HG03521 (cell line): Measurements from ENCODE around the gene BTAF1.
"Not testable (repeated sequence)": the region's sequence is repeated elsewhere in the genome, so short reads cannot be mapped to it uniquely, and the experiment has no call there.

Experiments used
- ATAC-seq: cut with Tn5 transposase; IDR thresholded peaks from one replicate; pipeline ENCODE4 v1.9.1; 2021; ENCODE audit warnings: mild to moderate bottlenecking, moderate library complexity; ENCODE audit not compliant: unreplicated experiment

The BTAF1 gene

DNA sequence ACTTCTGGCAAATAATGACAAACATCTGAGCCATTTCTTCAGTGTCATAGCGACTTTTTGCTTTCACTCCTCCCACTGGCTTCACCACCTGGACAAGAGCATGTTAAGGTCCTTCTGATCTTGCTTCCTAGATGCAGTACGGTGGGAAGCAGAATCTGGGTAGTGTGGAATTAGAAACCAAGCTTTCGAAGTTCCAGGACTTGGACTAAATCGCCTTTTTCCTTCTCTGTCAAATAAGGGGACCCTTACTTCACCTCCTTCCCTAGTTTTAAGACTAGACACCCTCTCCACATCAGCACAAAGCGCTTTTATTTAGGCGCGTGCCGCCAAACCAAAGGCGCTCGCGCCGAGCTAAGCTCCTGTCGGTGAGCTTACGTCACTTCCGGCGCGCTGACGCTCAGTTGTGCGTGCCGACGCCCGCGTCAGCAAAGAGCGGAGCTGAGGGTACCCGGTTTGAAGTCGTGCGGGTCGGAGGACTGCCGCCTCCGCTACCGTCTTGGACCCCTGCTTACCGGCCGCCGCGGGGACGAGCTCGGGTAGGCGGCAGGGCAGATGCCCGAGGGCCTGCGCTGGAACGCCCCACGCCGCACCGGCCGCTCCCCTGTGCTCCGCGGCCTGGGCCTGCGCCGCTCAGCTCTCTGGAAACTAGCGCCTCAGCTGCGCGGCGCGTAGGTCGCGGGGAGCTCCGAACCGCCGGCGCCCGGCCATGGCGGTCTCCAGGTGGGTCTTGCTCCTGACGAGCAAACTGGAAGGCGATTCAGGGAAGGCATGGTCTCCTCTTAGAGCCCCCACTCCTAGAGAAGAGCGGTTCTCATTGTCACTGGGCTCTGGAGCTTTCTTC is at the start of gene BTAF1:
TSS of gene BTAF1 (plus strand) at position 400 of the 841 bp plus-strand sequence. CDS start at position 707, 307 bp downstream.
- ATAC-seq: peak; percentile 96

DNA sequence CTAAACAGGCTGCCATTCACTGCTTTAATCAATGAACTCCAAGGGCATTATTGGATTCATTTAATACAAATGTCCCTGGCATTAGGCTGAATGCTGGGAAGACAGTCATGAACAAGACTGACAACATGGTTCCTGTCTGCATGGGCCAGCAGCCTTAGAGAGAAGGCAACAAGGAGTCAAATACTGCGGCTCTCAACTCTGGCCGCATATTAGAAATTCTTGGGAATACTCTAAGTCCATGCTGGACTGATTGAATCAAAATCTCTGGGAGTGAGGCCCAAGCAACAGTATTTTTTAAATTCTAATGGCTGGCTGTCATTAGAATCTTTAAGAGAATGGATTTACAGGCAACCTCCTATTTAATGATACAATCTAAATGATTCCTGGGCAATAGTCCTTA is 48.4 kb upstream of the BTAF1 start:
- no peak for ATAC-seq

DNA sequence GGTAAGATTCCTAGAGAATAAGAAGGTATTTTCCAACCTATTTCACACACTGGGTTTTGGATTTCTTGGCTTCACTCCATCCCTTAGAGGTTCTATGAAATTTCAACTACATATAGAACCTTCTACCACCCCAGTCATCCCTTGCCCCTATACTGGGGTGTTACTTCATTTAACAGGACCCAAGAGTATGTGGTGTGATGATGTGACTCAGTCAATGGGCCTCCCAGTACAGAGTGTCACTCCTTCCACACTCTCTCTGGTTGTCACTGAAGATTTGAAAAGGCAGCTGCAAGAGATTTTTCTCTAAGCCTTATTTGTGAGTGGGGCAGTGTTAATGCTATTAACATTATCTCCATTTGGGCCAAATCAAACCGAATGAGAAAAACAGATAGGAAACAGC is 47.8 kb upstream of the BTAF1 start:
- no peak for ATAC-seq

DNA sequence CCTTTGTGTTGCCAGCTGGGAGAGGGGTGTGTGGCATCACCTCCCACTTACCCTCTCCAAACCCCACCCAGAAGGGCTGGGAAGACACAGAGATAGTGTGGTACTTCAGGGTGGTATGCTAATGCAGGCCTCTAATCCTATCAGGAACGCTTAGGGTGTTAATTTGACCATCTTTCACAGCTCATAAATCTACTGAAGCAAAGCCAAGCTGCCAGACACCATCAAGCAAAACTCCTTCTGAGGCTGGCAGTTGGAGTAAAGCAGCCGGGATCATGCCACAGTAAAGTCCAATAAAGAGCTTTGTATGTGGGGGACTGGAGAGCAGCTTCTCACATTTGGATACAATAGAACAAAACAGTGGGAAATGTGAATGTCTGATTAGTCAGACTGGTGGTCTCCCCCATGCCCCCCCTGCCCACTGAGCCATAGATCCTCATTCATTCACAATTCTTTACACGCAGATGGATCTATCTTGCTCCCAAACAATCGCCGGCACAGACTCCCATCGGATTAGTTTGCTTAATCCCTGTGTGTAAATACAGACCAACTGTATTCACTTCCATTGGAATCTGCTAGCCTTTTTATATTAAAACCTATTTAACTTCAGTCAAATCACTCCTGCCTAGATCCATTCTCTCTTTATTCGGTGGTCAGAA is 43.9 kb upstream of the BTAF1 start:
- ATAC-seq: no peak

DNA sequence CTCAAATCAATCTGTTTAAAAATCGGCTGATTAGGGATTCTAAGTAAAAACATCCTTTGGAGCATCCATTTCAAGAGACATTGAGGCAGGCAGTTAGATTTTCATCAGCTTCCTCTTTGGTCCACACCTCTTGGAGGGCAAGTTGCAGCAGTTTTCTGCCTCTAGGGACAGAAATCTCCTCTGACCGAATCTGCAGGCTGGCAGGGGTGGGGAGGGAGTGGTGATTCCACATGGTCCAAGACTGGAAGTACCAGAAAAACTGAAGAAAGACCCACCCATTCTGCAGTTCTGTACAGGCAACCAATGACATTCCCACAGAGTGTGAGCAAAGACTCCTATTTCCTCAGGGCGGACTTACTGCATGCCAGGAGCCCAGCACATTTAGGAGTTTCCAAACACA is 43.3 kb upstream of the BTAF1 start:
- ATAC-seq: no peak

DNA sequence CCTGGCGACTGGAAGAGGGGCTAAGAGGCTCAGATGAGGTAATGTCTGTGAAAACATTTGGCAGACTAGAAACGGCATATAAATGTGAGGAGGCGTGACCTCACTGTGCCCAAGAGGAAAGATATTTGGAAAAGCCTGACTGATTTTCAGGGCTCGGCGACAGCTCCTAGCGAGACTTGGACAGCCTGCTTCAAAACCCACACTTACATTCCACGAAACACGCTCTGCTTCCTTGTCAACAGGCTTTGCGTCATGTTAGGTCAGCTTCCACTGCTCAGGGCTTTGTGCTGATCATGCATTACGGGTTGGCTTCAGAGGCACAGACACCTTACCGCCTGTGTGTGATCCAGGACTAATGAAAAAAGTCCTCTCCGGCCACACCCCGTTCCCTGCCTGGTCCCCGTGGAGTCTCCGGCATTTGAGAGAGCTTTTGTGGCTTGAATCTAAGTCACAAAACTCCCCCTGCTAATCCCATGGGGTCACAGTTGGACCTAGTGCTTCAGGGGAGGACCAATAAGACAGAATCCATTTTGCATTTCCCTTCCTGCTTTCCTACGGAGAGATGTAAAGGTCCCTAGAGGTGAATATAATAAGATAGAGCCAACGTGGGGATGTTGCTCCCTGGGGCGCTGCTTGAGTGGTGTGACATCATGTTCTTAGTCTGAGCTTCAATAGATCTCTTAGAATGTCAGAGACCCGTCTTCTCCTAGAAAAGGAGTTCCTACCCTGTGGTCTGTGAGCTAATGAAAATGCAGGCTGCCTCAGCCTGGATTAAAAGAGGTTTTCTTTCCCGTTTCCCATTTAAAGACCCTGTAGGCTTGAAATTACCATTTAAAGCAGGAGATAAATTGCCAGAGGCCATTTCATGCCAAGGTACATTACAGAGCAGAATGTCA is 39.8 kb upstream of the BTAF1 start:
- ATAC-seq: no peak

DNA sequence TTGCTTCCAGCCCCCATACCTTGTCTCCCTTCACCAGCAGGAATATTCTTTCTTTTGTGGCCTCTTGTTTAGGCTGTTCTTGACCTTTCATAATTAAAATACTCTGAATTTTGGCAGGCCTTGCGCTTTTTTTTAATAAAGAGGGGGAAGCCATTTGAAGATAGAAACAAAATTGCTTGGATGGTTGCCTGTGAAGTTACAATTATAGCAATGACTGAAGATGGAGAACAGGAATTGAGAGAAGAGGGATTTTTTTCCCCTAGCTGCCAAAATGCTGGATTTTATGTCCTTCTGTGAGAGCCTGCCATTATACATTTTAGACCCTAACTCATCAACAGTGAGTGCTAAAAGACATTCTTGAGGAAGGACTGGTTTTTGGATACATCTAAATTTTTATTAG is 39.0 kb upstream of the BTAF1 start:
- no peak for ATAC-seq

DNA sequence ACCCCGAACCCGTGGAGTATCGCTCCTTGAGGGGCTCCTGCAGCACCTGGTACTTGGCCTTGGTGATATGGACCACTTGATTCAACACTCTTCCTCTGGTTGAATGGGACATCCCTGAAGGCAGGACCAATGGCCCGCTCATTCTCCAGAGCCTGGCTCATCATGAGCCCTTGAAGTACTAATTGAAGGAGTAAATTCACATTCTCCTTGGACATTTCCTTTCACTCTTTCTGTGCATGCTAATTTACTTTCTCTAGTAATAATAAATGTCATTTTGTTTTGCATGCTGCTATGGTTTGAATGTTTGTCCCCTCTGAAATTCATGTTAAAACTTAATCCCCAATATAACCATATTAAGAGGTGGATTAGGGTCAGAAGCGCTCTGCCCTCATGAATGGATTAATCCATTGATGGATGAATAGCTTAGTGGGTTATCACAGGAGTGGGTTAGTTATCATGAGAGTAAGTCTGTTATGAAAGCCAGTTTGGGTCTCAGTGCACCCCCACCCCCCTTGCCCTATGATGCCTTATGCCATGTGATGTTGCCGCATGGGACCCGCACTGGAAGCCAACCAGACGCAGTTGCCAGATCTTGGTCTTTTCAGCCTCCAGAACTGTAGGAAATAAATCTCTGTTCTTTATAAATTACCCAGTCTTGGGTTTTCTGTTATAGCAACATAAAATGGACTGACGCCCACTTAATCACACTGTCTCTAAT is 38.0 kb upstream of the BTAF1 start:
- ATAC-seq: no peak

DNA sequence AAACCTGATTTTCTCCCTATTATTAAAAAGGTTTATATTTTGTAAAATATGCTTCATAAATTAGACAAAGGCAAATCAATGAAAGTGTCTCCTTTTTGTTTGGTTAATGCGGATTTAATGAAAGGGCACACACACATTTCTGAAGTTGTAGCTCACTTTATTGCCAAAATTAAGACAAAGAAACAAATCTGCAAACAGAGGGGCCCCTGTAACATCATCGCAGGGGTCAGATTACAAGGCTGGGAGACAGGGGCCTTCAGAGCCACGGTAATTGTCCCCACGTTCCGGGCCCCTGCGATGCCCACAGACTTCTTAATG is 36.7 kb upstream of the BTAF1 start:
- ATAC-seq: no peak

DNA sequence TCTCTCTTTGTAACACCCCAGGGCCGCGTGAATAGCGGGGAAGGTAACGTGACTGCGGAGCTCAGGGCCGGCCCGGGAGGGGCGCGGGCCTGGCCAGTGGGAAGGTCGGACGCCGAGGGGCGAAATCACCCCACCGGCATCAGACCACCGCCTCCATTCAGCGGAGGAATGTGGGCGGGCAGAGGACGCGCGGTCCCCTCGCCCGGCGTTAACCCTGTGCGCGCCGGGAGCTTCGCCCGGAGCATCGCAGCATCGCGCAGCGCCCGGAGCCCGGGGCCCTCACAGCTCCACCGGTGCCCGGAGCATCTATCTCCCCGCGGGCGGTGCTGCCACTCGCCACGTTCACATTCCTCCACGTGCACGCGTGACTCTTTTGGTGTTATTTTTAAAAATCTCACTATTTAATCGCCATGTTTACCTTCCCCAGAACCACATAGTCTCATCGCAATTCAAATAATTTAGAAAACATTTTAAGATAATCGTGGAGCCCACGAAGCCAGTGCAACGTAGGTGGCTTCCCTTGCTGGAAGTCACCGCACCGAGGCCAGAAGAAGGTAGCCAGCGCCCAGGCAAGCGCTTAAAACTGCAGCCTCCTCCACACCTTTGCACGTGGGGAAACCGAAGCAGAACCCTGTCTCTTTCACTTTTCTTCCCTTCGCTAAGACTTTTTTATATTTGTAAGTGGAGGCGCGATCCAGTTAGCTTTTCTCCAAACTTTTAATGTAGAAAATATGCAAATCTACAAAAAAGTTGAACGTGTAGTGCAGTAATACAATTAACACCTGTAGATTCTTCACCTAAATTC is 36.1 kb upstream of the BTAF1 start:
- ATAC-seq: no peak

DNA sequence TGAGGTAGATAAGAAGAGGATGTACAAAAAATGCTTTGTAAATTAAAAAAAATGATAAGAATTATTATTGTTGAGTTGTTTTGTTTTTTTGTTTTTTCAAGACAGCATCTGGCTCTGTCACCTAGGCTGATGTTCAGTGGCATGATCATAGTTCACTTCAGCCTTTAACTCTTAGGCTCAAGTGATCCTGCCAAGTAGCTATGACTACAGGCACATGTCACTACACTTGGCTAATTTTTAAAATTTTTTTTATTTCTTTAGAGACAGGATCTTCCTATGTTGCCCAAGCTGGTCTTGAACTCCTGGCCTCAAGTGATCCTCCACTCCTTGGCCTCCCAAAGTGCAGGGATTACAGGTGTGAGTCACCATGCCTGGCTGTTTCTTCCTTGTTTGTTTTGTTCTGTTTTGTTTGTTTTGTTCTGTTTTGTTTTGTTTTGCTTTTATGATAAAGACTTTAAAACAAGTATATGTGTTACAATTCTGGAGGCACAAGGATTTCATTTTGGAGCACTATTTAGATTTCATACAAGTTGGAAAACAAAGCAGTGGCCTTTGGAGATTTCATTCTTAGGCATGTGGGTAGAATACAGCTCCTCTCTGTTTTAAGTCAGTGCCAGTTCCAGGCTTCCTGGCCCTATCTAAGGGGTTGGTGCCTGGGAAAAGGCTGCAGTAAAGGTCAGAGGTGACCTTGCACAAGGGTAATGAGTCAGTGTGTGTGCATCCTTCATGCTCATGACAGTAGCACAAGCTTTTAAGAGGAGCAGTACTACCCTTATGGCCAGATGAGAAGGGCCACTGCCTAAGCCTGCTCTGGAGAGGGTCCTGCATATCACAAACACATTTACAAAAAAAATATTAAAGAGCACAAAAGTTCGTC is 32.2 kb upstream of the BTAF1 start:
- ATAC-seq: no peak

DNA sequence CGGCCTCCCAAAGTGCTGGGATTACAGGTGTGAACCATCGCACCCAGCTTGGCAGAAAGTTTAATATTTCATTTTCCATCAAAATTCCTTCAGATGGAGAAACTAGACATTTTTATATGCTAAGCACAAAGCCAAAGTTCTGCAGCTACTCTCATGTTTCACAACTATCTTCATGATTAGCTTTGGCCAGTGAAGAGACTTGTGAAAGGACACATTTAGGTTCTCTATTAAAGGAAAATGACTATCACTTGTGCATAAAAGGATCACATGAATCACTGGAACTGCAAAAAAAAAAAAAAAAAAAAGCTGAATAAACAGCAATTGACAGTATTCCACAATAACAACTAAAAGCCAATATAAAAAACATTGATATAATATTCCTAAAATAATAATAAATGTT is 30.5 kb upstream of the BTAF1 start:
- ATAC-seq: no peak

DNA sequence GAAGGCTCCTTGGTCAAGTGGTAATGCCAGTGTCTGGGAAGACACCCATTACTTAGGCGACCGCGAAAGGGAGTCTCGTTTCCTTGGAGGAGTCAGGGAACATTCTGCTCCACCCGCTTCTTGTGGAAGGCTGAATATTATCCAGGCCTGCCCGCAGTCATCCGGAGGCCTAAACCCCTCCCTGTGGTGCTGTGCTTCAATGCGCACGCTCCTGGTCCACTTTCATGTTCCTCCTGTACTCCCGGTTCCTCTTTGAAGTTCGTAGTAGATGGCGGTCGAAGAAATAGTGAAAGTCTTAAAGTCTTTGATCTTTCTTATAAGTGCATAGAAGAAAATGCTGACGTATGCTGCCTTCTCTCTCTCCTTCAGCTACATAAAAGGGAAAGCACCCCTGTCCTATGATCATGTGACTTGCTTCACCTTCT is 29.3 kb upstream of the BTAF1 start:
- not testable (repeated sequence) for ATAC-seq

DNA sequence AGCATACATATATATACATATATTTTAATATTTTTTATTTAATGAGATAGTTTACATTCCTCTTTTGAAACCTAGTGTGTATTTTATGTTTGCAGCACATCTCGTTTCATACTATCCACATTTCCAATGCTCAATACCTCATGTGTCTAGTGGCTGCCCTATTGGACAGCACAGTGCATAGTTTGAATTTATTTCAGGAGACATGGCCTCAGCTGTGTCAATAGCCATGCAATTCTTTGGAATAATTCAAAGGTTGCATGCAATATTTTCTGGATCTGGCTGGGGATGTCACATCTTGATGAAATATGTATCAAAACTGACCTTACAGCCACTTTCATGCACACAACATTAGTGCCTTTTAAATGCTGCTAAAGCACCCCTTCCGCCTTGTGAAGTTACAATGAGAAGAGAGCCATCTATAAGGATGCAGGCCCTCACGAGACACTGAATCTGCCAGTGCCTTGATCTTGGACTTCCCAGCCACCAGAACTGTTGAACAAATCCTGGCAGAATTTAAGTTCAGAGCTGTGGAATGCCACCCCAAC is 27.3 kb upstream of the BTAF1 start:
- ATAC-seq: no peak

DNA sequence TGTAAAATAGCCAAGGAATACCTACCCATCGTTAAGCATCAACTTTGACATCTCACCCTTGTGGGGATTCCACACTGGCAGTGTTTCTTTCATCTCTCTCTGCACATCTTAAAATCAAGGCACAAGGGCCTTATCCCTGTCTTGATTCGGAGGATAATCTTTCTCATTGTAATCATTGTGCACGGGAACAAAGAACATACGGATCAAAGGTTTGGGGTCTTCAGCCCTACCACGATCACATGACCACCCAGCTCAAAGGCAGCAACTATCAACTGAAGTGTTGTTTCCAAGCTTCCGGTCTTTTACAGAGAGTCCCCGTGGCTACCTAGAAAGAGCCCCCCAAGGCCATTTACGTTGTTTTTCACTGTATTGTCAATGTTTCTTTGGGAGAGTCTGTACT is 26.1 kb upstream of the BTAF1 start:
- ATAC-seq: no peak

DNA sequence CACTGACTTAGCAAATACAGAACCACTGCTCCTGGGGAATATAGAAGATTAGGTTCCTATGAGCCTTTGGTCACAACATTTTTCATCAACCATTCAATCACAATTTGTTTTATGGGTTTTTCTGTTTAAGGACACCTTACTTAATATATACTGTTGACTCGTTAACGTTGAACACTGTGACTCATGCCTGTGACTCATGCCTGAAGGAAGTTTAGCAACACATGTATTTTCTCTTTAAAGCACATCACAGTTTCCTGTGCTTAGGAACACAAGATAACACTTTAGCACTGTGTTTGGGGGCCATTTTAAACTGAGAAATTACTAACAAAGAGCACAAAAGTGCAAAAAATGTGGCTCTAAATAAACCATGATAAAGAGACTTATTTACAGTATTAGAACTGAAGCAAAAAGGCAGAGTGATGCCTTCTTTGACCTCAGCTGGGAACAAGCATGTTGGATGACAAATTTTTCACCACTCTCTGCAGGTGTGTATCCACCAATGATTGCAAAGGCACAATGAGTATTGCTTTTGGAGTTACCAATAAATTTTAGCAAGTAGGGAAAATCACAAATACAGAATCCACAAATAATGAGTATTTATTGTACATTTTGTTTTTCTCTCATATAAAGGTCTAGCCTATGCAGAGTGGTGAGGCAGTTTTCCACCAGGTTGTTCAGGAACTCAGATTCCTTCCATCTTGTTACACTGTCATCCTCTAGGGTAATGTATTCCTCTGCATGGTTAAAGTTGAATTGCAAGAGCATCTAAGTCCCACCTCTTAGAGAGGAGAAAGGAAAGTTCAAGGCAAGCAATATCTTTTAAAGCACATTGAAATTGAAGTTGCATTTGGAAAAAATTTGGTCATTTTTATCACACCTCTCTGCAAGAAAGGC is 21.5 kb upstream of the BTAF1 start:
- ATAC-seq: no peak

DNA sequence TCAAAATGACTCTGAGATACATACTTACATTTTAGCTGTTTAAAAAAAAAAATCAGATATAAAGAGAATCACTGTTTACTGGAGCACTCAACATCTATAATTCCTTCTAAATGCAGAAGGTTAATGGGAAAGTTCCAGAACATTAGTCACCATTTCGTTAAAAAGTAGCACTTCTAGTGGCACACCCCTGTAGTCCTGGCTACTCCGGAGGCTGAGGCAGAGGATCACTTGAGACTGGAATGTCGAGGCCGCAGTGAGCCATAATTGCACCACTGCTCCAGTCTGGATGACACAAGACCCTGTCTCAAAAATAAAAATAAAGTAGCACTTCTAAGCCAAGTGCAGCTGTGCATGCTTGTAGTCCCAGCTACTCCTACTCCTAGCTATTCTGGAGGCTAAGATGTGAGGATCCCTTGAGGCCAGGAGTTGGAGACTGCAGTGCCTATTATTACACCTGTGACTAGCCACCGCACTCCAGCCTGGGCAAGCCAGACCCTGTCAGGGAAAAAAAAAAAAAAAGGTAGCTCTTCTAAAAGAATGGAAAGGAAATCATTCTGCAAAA is 16.5 kb upstream of the BTAF1 start:
- ATAC-seq: no peak
